Body of pancreas (tissue), 4 donors: Measurements from ENCODE around the gene KIF15. TPM values are rescaled to one million over a fixed set of nuclear protein-coding genes. Genes with fewer than 3 reads are reported as not detected.

Experiments
- ATAC-seq: fragments of 150-250 bp; one replicate; pipeline ENCODE4 v1.9.1; 2016
- DNase-seq, 4 donors: peaks; one replicate each; pipeline ENCODE4 v3.0.0-alpha.2; 2019
- H3K27ac ChIP-seq, 4 donors: fragments of 200-600 bp; sonication (generic); 1 replicate in 3 of 4; 2 replicates in 1 of 4; pipeline versions ENCODE4 v1.5.1 to v1.6.1; 2016 to 2019; ENCODE audit warnings: mild to moderate bottlenecking in 1 of 4, mixed read lengths in 1 of 4, moderate library complexity in 1 of 4
- H3K27me3 ChIP-seq, 2 donors: fragments of 200-600 bp; sonication (generic); one replicate each; pipeline ENCODE4 v1.6.0; 2016; ENCODE audit warnings: mild to moderate bottlenecking in 1 of 2
- H3K36me3 ChIP-seq, 2 donors: fragments of 200-600 bp; sonication (generic); replicated peaks in 1 of 2; 2 replicates each; pipeline ENCODE4 v1.5.1; 2016; ENCODE audit warnings: low read depth in 2 of 2; ENCODE audit not compliant: insufficient read depth in 1 of 2
- H3K4me1 ChIP-seq: fragments of 200-600 bp; sonication (generic); one replicate; pipeline ENCODE4 v1.6.0; 2016
- H3K4me3 ChIP-seq, 2 donors: fragments of 200-600 bp; sonication (generic); 1 replicate in 1 of 2; 2 replicates in 1 of 2; pipeline ENCODE4 v1.5.1; 2016 to 2019
- H3K9me3 ChIP-seq, 3 donors: fragments of 200-600 bp; sonication (generic); 1 replicate in 2 of 3; 2 replicates in 1 of 3; pipeline ENCODE4 v1.5.1; 2016
- CTCF ChIP-seq, 7 experiments: fragments of 450-650 bp in 4 of 7; fragments of 200-600 bp in 3 of 7; sonication (generic) in 3 of 7; IDR thresholded peaks; one replicate each; pipeline ENCODE4 v1.5.1; 2016 to 2019; ENCODE audit warnings: antibody characterized with exemption in 7 of 7
- POLR2A ChIP-seq, 3 donors: fragments of 450-650 bp; IDR thresholded peaks; one replicate each; pipeline ENCODE4 v1.6.1; 2016; ENCODE audit warnings: antibody characterized with exemption in 3 of 3, mild to moderate bottlenecking in 2 of 3
- WGBS, 2 donors: methylation state at CpG; one replicate each; pipeline ENCODE4 v1.1.5; 2017; 5-methylcytosine and 5-hydroxymethylcytosine counted together
- intact Hi-C: fragments of 100-400 bp; cut with DNase I; formaldehyde crosslinking; loops from one replicate; pipeline ENCODE4 v1.15.1; 2023
- total RNA-seq, 2 donors: library from RNA; depleted of rRNA; stranded (reverse); fragments of >200 nt; gene quantifications; one replicate each; pipeline ENCODE4 v1.1.0, GENCODE V29; 2016

The KIF15 gene
- total RNA-seq, 2 donors from 2014 or later, result 0.78 TPM; not detected in 1

GRCh38 chr3:44883999-44884431 lies 122.4 kb downstream of the KIF15 start:
- WGBS, 2 donors, result 32 to 37% methylated on average over 4 of the region's 4 CpGs
- H3K27me3 ChIP-seq, result no peaks in the 10 kb centered on the region
- ATAC-seq, result peak; percentile 33
- H3K4me1 ChIP-seq, result no peaks in the 10 kb centered on the region
- no peak overlapping the region for H3K4me3 ChIP-seq
- H3K27ac ChIP-seq, result no peak overlapping the region
- no peaks in the 10 kb centered on the region for H3K9me3 ChIP-seq
- no peaks in the 10 kb centered on the region for H3K36me3 ChIP-seq
- intact Hi-C loops, result no loop called here
- no peak for TF ChIP-seq CTCF (IDR thresholded peaks at IDR 0.05)
- no peak for DNase-seq

GRCh38 chr3:44885618-44886017 lies 124.0 kb downstream of the KIF15 start:
- no peak for ATAC-seq
- DNase-seq, result no peak

GRCh38 chr3:44886561-44886960 lies 125.0 kb downstream of the KIF15 start:
- no peaks in the 10 kb centered on the region for H3K27me3 ChIP-seq
- no peak for ATAC-seq
- no peaks in the 10 kb centered on the region for H3K9me3 ChIP-seq
- no peak for DNase-seq
- H3K27ac ChIP-seq, result no peak overlapping the region
- no peak overlapping the region for H3K4me3 ChIP-seq
- intact Hi-C loops, result no loop called here
- 56 to 61% methylated on average over 3 of the region's 3 CpGs for WGBS, 2 donors
- no peak for TF ChIP-seq POLR2A (IDR thresholded peaks at IDR 0.05)
- no peaks in the 10 kb centered on the region for H3K4me1 ChIP-seq
- no peaks in the 10 kb centered on the region for H3K36me3 ChIP-seq

More at GRCh38 chr3:44885618-44886017, 124.0 kb downstream of the KIF15 start:
- Histone ChIP-seq H3K4me1 (no peaks in the 10 kb centered on the region), H3K4me3 (no peak overlapping the region), H3K36me3 (no peaks in the 10 kb centered on the region), H3K27me3 (no peaks in the 10 kb centered on the region), H3K27ac (no peak overlapping the region), H3K9me3 (no peaks in the 10 kb centered on the region)
- intact Hi-C loops, result no loop called here
- WGBS, 2 donors, result 53 to 61% methylated on average over 4 of the region's 4 CpGs
- TF ChIP-seq POLR2A (IDR thresholded peaks at IDR 0.05) (no peak), CTCF (IDR thresholded peaks at IDR 0.05) (no peak)

- WGBS, 2 donors, result 57 to 65% methylated on average over 7 of the region's 7 CpGs
- intact Hi-C loops, result no loop called here
- DNase-seq (no peak), ATAC-seq (no peak)
- H3K27me3 ChIP-seq, result no peaks in the 10 kb centered on the region
- H3K9me3 ChIP-seq, result no peaks in the 10 kb centered on the region
- no peak overlapping the region for H3K27ac ChIP-seq
- TF ChIP-seq CTCF (IDR thresholded peaks at IDR 0.05), result no peak
- TF ChIP-seq POLR2A (IDR thresholded peaks at IDR 0.05), result no peak
- no peak overlapping the region for H3K4me3 ChIP-seq
- H3K4me1 ChIP-seq, result no peaks in the 10 kb centered on the region
- H3K36me3 ChIP-seq, result no peaks in the 10 kb centered on the region
Observed at GRCh38 chr3:44887101-44887500, 125.5 kb downstream of the KIF15 start.

- Histone ChIP-seq H3K27ac (no peak overlapping the region), H3K36me3 (no peaks in the 10 kb centered on the region), H3K4me1 (no peaks in the 10 kb centered on the region), H3K4me3 (no peak overlapping the region), H3K9me3 (no peaks in the 10 kb centered on the region), H3K27me3 (no peaks in the 10 kb centered on the region)
- TF ChIP-seq POLR2A (IDR thresholded peaks at IDR 0.05), result no peak
- TF ChIP-seq CTCF (IDR thresholded peaks at IDR 0.05), result no peak
- DNase-seq, result no peak
- ATAC-seq, result no peak
- intact Hi-C loops, result no loop called here
- 48 to 52% methylated on average over 2 to 3 of the region's 3 CpGs for WGBS, 2 donors
Observed at GRCh38 chr3:44890258-44890657, 128.7 kb downstream of the KIF15 start.
